ENCODE results near the gene SPTBN1. TPM values are rescaled to one million over a fixed set of nuclear protein-coding genes. Genes with fewer than 3 reads are reported as not detected.
"Not testable (repeated sequence)": the region's sequence is repeated elsewhere in the genome, so short reads cannot be mapped to it uniquely, and the experiment has no call there.

Gene SPTBN1
- total RNA-seq, 1 donor from 2014 or later: 554 TPM

DNA sequence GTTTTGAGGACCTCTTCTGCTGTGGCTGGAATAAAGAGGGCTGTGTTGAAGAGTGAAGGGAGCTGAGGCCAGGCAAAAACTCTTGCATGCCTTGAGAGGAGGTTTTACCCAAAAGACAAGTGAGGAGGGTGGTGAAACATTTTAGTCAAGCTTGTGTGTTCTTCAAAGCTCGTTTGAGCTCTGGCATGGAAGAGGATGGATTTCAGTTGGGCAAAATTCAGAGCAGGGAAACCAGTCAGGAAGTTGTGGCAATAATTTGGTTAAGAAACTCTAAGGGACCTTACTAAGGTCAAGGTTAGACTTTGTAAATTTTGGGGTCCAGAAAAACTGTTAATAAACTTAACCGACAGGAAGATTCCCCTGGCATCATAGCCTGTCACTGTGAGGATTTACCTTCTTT, 34.7 kb downstream of the SPTBN1 start:
- no peak for DNase-seq (ENCODE audit: low spot score)
- intact Hi-C loops (cut with DNase I): no loop called here

DNA sequence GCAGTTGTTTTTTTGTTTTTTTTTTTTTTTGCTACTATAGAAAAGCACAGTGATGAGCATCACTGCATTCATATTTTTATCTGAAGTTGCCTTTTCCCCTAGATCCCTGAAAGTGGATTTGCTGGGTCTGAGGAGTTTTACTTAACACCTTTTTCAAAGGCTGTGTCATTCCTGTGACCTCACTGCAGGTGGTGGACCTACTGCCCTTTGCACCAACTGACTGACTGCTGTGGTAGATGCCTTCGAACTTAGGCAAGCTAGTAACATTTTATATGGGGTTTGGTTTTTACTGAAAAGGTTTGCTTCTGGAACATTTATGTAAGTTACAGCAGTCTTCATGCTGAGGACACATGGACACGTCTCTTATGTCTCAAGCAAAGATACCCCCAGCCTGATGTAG, 36.2 kb downstream of the SPTBN1 start:
- intact Hi-C loops (cut with DNase I): no loop called here
- DNase-seq (ENCODE audit: low spot score): no peak

DNA sequence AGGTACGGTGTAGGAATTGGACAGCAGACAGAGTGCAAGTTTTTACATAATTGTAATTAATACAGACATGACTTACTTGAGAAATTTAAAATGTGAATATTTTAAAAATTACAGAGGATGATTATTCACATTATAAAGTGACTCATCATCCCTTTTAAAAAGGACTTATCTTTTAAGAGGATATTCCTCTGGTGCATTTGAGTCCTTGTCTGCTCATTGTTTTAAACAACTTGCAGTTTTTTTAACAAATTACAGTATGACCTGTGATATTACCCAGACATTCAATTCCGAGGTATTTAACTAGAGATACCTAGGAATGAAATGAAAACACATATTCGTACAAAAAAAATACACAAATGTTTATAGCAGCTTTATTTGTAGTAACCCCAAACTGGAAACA, 38.0 kb downstream of the SPTBN1 start:
- no peak for DNase-seq (ENCODE audit: low spot score)
- intact Hi-C loops (cut with DNase I): no loop called here

DNA sequence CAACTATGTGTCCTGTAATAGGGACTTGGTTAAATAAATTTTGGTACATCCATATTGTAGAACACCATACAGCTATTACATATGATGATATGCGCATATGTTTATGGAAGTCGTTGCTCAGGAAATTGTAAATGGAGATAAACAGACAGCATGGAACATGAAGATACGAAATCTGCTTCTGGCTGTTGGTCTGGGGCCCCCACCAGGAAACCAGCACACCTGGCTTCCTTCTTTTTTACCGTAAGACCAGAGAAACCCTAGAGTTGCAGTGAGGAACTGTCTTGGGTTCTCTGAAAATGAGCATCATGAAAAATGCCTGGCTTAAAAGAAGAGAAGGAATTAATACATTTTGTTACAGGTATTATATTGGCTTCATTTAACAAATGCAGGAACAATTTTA, 40.8 kb downstream of the SPTBN1 start:
- DNase-seq (ENCODE audit: low spot score): no peak
- intact Hi-C loops (cut with DNase I): loop anchor here (5.0 kb wide), 1 partner anchor 290 kb away; no protein-coding TSS in a partner anchor

DNA sequence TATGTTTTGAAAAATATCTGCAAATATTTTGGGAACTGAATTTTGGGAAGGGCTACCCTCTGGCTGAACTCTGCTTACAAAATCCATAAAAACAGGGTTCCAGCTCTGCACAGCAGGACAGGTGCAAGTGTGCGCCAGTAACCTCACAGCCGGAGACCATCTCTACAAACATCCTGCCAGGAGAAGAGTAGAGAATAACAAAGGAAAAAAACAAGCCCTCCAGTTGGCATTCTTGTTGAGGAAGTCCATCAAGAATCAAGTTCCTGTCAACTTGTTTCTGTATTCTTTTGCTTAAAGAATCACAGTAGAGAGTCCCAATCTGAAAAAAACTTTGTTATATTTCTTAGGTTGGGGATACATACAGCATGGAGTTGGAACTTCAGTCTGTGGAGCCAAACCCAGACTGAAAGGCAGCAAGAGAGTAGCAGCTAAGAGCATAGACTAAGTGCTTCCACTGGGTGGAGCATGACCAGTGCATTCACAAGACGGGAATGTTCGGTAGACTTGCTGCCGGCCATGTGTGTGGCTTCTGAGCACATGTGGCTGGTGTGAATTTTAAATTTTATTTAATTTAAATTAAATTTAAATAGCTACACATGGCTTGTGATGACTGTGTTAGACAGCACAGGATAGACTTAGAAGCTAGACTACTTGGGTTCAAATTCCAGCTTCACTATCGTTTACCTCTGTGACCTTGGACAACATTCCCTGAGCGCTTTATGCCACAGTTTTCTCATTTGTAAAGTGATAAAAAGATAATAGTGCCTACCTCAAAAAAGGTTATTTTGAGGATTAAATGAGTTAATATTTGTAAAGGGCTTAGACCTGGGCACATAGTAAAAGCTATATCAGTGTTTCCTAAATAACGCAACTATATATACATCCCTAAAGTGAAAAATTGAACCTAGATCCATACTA, 41.9 kb downstream of the SPTBN1 start:
- no peak for DNase-seq (ENCODE audit: low spot score)
- intact Hi-C loops (cut with DNase I): loop anchor here (5.0 kb wide), 1 partner anchor 291 kb away; no protein-coding TSS in a partner anchor

DNA sequence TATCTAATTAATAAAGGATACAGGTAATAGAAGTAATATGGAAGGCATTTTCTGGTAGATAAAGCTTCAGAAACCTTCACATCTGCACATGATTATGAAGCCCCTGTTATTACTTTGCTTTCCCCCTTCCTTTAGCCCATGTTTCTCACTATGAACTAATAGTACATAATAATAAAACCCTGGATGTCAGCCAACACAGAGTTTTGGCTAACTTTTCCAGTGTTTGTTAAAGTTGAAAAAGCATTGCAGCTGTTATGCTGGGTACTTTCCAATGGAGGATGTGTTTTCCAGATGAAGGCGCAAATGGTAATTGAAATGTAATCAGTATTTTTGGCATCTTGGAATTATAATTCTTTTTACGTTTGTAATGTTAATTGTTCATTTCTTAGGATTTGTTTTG, 43.5 kb downstream of the SPTBN1 start:
- intact Hi-C loops (cut with DNase I): loop anchor here (5.0 kb wide), 2 partner anchors 42 to 292 kb away; partner anchors contain the start of gene SPTBN1

DNA sequence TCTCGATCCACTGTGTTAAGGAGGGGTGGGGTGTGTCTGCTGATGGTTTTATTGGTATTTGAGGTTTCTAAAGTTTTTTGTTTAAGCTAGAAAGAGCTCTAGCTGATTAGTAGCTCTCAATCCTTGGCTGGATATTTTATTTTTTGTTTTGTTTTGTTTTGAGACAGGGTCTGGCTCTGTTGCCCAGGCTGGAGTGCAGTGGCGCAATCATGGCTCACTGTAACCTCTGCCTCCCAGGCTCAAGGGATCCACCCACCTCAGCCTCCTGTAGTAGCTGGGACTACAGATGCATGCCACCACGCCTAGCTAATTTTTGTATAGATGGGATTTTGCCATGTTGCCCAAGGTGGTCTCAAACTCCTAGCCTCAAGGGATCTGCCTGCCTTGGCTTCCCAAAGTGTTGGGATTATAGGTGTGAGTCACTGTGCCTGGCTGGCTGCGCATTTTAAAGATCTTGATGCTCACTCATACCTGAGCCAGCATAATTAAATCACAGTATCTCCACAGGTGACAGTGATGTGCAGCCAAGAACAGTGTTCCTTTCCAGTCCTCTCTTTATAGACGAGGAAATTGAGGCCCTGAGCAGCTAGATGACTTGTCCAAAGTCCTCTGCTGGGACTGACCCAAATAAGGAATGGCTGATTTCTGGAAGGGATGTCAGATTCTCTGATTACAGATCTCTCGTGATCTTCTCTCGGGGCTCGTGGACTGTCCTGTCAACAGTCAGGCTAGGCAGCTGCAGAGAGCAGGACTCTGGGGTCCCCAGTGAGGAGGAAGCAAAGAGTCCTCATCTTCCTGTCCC, 44.5 kb downstream of the SPTBN1 start:
- intact Hi-C loops (cut with DNase I): loop anchor here (5.0 kb wide), 1 partner anchor 43 kb away; the partner anchor contains the start of gene SPTBN1
- no peak for DNase-seq (ENCODE audit: low spot score)

More for the DNA sequence above, 43.5 kb downstream of the SPTBN1 start:
- DNase-seq (ENCODE audit: low spot score): no peak

DNA sequence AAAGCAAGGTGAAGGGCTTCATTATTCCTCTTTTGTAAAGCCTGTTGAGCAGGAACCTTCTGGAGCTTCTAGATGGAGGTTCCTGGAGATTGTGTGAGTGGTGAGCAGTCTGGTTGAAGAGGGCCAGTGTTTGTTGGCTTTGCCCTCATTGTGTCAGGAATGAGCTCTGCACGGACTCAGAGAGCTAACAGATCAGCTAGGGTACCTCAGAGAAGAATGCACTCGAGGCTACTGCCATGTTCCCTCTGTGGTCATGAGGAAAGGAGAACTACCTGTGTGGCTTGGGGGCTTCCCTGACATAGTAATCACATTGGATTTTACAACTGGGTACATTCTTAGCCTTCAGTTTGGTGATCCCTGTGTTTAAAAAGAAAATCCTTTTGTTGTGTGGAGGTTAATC, 46.6 kb downstream of the SPTBN1 start:
- intact Hi-C loops (cut with DNase I): loop anchor here (5.0 kb wide), 1 partner anchor 45 kb away; the partner anchor contains the start of gene SPTBN1
- DNase-seq (ENCODE audit: low spot score): no peak

DNA sequence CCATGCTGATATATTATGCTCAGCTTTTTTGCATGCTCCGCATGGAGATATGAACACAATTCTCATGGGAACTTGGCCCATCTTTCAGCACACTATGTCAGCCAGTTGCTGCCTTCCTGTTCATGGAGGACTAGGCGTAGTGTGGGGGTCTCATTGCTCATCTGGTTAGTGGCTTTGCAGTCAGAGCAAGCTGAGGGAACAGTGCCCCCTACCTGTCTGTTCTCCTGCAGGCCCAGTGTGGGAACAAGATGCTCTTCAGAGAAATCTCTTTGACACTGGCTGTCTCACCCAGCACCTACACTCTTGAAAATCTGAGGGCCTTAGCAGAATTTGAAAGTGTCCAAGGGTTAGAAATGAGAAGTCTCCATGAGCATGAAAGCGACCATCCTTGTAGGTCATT, 47.1 kb downstream of the SPTBN1 start:
- no peak for DNase-seq (ENCODE audit: low spot score)
- intact Hi-C loops (cut with DNase I): loop anchor here (5.0 kb wide), 1 partner anchor 46 kb away; the partner anchor contains the start of gene SPTBN1

DNA sequence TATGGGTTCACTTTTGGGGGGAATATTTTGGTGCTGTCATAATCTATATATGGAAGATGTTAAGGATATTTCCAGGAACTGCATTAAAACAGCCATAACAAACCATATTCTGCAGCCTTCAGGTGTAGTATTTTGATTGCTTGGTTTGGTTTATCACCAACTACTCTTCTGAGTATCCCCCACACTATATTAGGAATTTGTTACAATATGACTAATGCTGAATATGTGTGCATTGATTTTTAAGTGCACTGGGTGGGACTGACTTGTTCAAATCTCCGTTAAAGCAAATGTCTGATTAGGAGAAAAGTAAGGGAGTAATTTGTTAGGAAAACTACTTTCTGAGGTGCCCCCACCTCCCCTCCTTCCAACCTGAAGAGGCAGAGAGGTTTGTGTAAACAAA, 47.7 kb downstream of the SPTBN1 start:
- DNase-seq (ENCODE audit: low spot score): no peak
- intact Hi-C loops (cut with DNase I): loop anchor here (5.0 kb wide), 1 partner anchor 47 kb away; the partner anchor contains the start of gene SPTBN1

DNA sequence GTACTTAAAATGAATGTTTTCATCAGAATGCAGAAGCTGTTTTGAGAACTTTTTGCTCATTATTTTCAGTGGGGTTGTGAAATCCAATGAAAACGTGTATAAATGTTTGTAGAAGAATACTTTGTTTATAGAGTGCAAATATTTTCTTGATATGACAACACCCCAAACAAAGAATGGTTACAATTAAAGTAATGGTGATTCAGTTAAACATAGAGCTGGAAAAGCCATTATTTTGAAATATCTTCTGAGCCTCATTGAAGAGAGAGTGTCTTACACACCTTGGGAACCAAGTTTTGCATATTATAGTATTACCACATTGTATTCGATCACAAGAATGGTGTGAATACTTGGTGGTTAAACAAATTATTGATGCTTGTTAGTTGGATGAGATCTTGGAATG, 48.7 kb downstream of the SPTBN1 start:
- no peak for DNase-seq (ENCODE audit: low spot score)
- intact Hi-C loops (cut with DNase I): loop anchor here (5.0 kb wide), 1 partner anchor 48 kb away; the partner anchor contains the start of gene SPTBN1

DNA sequence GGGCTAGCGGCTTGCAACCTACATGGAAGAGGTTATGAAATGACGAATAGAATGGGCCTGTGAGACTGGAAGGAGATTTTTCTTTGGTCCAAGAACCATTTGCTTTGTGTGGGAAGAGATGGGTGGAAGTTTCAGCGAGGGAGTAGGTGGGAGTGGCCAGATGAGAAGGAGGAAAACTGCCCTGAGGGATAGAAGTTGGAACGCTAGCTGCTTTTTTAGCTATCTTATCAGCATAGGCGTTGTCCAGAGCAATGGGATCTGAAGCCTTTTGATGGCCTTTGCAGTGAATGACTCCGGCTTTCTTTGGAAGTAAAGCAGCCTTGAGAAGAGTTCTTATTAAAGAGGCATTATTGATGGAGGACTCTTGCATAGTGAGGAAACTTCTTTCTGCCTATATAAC, 52.4 kb downstream of the SPTBN1 start:
- intact Hi-C loops (cut with DNase I): no loop called here
- no peak for DNase-seq (ENCODE audit: low spot score)

DNA sequence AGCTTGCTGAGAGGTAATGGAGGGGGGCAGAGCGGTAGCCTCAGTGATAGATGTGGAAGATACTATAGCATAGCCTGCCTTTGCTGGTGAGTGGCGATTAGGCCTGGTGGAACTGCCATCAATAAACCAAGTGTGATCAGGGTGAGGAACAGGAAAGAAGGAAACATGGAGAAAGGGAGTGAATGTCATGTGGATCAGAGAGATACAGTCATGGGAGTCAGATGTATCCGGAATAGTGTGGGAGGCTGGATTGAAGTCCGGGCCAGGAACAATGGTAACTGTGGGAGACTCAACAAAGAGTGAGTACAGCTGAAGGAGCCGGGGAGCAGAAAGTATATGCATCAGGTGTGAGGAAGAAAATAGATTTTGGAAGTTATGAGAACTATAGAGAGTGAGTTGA, 52.9 kb downstream of the SPTBN1 start:
- intact Hi-C loops (cut with DNase I): not testable (repeated sequence)

DNA sequence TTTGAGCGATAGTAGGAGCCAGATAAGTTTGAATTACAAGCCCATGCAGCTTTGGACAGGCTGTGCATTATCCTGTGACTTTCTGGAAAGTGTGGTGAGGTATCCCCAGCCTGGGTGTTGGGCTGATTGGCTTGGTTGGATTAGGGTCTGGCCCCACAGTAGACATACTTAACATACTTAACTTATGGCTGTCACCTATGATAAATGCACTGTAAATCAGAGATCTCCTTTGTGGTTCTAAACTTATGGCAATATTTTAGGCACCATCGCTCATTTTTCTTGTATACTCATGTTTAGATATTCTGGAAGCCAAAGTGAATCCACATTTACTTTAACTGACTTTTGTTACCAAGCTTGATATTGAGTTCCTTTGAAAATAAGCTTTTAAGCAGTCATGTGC, 54.8 kb downstream of the SPTBN1 start:
- DNase-seq (ENCODE audit: low spot score): no peak
- intact Hi-C loops (cut with DNase I): no loop called here

More for the DNA sequence above, 52.9 kb downstream of the SPTBN1 start:
- DNase-seq (ENCODE audit: low spot score): not testable (repeated sequence)

DNA sequence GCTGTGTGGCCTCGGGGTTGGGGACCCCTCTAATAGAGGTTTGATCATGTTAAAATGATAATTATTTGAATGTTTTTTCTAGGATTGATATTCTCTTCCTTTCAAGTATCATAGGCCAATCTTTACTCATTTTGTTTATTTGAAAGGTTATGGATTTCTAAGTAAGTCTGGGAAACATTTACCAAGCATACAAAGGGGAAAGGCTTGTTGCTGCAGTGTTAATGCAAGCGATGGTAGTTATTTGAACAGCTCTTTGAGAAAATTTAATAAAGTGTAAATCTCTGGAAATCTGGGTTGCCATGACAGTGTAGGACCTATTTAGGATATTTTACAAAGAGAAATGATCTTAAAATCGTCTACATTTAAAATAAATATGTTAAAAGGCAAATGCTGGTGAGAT, 56.1 kb downstream of the SPTBN1 start:
- no peak for DNase-seq (ENCODE audit: low spot score)
- intact Hi-C loops (cut with DNase I): no loop called here

DNA sequence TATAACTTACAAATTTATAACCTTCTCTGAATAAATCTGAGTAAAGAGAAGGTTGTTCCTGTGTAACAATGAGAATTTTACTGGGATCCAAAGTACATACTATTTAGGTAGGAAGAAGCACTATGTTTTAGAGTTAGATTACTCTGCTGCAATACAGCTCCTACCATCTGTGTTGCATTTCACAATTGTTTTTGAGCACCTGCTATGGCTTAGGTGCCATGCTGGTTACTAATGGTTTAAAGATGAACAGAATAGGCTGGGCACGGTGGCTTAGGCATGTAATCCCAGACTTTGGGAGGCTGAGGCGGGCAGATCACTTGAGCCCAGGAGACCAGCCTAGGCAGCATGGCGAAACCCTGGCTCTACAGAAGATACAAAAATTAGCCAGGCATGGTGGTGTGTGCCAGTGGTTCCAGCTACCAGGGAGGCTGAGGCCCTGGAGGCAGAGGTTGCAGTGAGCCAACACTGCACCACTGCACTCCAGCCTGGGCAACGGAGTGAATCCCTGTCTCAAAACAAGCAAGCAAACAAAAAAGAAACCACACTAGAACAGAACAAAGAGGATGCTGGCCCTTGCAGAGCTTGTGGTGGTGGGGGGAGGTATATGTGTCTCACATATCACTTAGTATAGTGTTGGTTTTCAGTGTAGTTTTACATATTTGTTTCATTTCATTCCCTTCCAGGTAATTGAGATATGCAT, 56.7 kb downstream of the SPTBN1 start:
- DNase-seq (ENCODE audit: low spot score): no peak
- intact Hi-C loops (cut with DNase I): no loop called here

DNA sequence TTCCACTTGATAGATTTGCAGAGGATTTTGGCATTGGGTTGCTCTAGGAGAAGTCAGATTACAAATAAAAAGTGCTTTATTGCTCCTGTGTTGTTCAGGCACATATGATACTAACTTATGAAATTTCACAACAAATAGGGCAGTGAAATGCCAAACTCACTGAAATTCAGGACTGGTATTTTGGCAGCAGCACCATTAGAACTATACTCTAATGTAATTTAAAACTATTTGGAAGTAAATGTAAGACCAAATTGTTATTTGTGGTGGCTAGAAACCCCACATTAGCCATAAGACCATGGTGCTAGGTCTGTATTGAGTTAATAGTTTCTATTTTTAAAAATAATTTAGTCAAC, 57.2 kb downstream of the SPTBN1 start:
- DNase-seq (ENCODE audit: low spot score): no peak
- intact Hi-C loops (cut with DNase I): no loop called here

DNA sequence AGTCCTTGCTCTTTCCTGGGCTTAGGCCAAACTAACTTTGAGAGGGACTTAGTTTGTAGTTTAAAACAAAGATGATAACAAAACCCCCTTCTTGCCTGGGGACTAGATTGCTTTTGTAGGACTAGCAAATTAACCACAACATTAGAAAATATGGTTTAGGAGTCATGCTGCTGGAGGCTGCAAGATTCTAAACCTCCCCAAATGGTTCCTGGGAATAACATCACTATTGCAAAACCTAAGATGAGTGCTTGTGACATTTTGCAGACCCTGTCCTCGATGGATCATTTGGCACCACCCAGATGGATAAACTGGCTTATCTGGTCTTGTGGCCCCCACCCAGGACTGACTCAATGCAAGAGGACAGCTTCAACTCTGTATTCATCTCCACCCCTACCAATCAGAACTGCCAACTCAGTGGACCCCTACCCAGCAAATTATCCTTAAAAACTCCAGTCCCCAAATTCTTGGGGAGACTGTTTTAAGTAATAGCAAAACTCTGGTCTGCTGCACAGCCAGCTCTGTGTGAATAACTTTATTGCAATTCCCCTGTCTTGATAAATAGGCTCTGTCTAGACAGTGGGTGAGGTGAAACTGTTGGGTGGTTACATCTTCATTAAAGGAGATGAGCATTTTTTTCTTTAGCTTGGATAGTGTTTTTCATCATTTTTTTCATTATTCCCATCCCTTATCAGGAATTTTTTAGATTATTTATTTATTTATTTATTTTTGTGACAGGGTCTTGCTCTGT, 58.9 kb downstream of the SPTBN1 start:
- no peak for DNase-seq (ENCODE audit: low spot score)
- intact Hi-C loops (cut with DNase I): no loop called here

DNA sequence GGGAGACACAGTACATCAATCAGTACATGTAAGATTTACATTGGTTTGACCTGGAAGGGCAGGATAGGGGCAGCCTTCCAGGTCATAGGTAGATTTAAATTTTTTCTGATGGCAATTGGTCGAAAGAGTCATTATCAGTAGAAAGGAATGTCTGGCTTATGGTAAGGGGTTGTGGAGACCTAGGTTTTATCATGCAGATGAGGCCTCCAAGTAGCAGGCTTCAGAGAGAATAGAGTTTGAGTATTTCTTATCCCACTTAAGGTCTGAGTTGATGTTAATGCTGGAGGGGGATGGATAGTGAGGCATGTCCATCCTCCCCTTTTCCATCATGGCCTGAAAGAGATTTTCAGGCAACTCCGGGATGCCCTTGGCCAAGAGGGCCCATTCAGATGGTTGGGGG, 60.7 kb downstream of the SPTBN1 start:
- intact Hi-C loops (cut with DNase I): no loop called here
- no peak for DNase-seq (ENCODE audit: low spot score)
